EH (cell line): ENCODE measurements around the gene PTPN1.

ENCODE experiments used
- DNase-seq: peaks from one replicate; pipeline ENCODE4 v3.0.0-alpha.2; 2015; ENCODE audit warnings: low read depth

PTPN1 gene

DNA sequence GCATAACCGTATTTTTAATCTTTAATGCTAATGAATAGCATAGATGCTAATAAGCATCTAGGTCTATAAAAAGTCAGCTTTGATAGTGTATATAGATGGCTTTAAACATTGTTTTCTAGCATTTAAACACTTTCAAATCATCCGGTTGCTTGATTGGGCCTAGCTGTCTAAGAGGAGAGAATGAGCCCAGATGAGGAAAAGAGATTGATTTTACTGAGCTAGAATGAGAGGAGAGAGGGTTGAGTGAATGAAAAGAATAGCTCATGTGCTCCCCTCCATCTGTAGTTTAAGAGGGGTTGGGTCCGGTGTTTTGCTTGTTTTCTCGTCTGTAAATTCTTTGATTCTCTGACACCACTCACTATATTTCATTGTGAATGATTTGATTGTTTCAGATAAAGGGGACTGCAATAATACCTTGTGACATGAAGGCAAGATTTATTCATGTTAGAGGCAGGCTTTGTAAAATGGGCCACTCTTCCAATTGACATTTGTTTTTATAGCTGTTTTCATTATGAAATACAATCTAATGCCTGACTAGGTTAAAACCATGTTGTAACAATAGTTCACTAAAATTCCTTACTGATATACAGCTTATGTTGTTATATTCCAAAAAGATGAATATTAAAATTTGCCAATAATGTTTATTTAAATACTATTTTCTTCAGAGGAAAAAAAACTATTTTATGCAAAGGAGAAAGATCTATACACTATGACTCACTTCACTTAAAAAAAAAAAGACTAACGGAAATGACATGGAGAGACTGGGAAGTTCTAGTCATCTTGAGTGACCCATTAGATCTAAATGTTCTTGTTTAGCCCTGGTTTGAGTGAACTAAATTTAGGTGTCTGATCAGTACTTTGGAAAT, 3.2 kb downstream of the PTPN1 start:
- DNase-seq: peak; percentile 78

DNA sequence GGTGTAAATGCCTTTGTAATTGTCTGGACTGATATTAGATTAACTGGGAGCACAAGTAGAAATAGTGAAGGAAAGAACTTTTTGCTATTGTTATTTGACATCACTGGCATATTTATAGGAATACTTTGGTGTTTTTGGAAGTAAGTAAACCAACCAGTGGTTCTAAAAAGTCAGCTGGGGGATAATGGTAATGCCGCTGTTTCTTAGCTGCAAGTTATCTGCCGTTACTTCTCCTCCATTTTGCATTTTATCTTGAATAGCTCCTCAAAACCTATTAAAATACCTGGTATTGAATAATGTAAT, 3.8 kb downstream of the PTPN1 start:
- DNase-seq: no peak

GRCh38 chr20:50514750-50515149, 4.6 kb downstream of the PTPN1 start:
- DNase-seq: no peak

GRCh38 chr20:50515471-50516106, 5.4 kb downstream of the PTPN1 start:
- DNase-seq: no peak

DNA sequence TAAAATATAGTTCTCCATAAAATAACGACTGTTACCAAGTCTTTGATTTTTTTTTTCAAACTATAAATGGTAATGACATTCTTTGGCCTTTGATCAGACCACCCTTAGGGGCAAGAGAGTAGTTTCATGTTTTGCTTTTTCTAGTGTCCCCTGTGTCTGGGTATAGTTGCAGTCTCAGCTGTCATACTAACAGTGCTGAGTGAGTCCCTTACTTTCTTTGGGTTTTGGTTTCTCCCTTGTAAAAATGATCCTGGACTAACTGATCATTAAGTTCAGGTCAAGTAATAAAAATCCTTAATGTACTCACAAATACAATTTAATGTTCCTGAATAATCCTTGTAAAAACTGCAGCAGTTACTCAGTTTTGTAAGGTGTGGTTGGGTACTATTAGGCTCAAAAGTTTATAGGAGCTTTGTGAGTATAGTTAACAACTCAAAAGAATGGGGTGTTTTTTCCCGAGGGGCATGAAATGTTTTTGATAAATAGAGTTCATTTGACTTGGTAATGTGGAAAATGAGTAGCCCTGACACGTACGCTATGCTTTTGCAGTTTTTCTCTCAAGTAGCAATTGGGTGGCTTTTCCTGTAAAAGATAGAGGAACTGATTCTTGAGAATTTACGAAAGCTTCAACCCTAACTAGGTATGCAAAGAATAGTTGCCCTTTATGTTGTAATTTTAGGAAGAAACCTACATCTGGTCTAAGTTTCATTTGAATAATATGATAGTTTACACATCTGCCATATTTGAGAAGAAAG, 6.2 kb downstream of the PTPN1 start:
- no peak for DNase-seq

- DNase-seq: no peak
Measured at GRCh38 chr20:50516935-50517816, 7.0 kb downstream of the PTPN1 start.

GRCh38 chr20:50517817-50518154, 7.6 kb downstream of the PTPN1 start:
- no peak for DNase-seq

GRCh38 chr20:50518270-50518721, 8.1 kb downstream of the PTPN1 start:
- peak; percentile 74 for DNase-seq

DNA sequence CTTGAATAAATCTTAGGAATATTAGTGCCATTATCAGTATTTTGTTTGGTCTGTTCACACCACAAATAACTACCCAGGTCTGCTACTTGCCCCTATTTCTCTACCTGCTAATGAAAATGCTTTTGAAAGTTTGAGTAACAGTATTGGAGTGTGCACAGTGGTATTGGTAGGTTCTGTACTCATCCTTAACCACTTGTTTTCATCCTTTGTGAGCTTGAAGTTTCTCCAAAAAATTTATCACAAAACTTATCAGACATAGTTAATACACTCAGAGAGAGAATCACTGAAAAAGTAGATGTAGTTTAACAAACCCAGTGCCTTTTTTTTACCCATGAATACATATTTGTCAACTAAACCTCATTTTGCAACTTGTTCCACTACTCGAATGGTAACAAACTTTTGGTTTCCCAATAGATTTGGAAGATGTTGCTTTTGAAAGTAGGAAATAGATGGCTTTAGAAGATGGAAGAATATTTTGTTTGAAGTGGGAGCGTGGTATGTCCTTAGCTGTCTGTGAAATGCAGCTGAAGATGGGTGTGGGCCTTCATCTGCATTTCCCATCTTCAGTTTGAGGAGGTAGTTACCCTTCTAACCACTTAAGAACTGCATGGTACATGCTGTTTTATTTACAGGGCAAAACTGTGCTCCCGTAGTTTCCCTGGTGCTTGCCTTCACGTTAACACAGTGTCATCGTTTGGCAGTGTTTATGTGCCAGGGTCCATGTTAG, 9.0 kb downstream of the PTPN1 start:
- DNase-seq: no peak

- peak; percentile 46 for DNase-seq
Measured at GRCh38 chr20:50520222-50520880, 10.2 kb downstream of the PTPN1 start.

GRCh38 chr20:50521221-50522052, 11.3 kb downstream of the PTPN1 start:
- peak; percentile 59 for DNase-seq

GRCh38 chr20:50522053-50522674, 12.0 kb downstream of the PTPN1 start:
- DNase-seq: no peak

- DNase-seq: no peak
Measured at GRCh38 chr20:50523552-50524167, 13.5 kb downstream of the PTPN1 start.

DNA sequence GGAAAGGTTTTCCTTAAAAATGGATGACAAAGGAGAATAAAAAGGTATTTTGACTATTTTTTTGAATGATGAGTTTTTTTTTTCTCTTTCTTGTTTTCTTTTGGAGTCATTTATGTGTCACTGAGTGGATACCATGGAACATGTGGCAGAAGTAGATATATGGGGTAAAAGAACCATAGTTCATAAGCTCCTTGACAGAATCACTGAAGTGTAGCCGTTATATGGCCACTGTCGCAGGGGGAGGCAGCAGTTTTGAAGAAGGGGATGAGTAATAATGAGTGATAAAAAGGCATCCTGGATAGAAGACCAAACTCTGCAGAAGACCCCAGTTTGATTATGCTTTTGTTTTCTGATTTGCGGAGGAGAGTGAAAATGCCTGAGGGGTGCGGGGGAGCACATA, 15.5 kb downstream of the PTPN1 start:
- no peak for DNase-seq

- no peak for DNase-seq
Measured at GRCh38 chr20:50526403-50526989, 16.3 kb downstream of the PTPN1 start.

GRCh38 chr20:50527068-50527605, 17.0 kb downstream of the PTPN1 start:
- DNase-seq: no peak

- no peak for DNase-seq
Measured at GRCh38 chr20:50528129-50528528, 17.9 kb downstream of the PTPN1 start.

DNA sequence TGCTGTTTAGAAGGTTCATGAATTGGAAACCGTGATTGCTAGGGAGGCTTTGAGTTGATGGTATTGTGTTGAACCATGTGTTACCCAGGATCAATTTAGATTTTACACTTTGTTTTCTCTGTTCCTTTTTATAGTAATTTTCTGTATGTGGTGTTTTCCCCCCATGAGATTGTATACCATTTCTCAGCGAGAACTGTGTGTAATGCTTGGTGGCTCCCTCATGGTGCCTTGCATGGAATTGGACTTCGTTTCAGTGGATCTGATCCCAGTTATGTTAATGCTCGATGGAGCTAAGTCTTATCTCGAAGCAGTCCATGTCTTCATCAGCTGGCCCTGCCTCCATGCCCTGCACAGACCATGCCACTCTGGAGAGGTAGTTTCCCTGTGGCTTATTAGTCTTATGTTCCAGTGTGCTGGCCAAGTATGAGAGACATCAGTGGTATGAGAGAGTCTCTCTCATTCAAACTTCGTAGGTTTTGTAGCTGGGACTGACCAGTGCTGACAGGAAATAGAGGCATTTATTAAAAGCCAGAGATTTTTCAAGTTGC, 18.7 kb downstream of the PTPN1 start:
- peak; percentile 74 for DNase-seq
